ENCODE measurements around the gene RIN3.
A peak's percentile ranks its signal among the peaks of the same experiment; 100 is the strongest.

The RIN3 gene

GRCh38 chr14:92601757-92602417 lies 88.3 kb downstream of the RIN3 start:
- DNase-seq (ENCODE audit: low spot score) = no peak
- in situ Hi-C loops (cut with MboI; ENCODE audit: low pct_unique_long_range_greater_than_20kb, low sequenced_read_pairs, unreplicated experiment) = no loop called here
- TF ChIP-seq CTCF (IDR thresholded peaks at IDR 0.05; ENCODE audit: extremely low read depth, insufficient read depth, missing control alignments) = no peak

DNA sequence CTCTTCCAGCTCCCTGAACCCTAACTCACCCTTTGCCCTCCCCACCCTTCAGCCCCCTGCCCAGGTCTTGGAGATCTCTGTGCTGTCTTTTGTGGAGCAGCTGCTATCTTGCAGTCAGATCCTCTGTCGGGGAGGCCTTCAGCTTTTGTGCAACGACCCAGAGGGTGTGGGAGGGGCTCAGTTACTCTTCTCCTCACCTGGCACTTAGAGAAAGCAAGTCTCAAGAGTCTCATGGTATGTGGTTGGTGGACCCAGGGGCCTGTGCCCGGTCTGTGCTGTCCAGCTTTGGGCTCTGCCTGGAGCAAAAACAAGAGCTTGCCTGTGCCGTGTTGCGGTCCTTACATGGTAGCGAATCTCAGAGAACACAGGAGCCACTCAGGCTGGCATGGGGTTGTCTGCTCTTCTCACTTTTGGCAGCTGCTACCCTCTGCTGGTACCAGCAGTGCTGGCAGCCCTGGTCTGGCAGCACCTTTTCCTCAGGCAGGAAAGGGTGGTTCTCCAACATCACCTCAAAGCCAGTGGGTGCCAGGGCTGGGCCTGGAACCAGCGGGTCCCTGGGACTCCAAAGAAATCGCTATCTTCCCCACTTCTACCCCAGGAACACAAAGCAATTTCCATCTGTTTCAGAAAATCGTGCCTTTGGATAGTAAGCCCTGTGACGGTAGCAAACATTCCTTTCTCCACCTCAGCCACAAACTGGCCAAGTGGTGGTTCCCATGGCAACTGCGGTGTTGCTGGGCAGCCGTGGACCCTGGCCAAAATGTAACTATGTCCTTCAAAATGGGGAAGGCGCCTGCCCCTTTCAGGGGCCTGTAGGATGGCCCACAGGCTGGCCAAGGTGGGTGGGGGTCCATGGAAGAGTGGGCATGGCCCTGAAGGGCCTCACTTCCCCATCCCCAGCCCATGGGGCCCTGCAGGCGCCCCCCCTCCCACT lies 90.0 kb downstream of the RIN3 start:
- in situ Hi-C loops (cut with MboI; ENCODE audit: low pct_unique_long_range_greater_than_20kb, low sequenced_read_pairs, unreplicated experiment) = no loop called here
- DNase-seq (ENCODE audit: low spot score) = no peak
- peak; percentile 14 for TF ChIP-seq CTCF (IDR thresholded peaks at IDR 0.05; ENCODE audit: extremely low read depth, insufficient read depth, missing control alignments)

GRCh38 chr14:92605274-92605940 lies 91.8 kb downstream of the RIN3 start:
- TF ChIP-seq CTCF (IDR thresholded peaks at IDR 0.05; ENCODE audit: extremely low read depth, insufficient read depth, missing control alignments) = no peak
- DNase-seq (ENCODE audit: low spot score) = no peak
- in situ Hi-C loops (cut with MboI; ENCODE audit: low pct_unique_long_range_greater_than_20kb, low sequenced_read_pairs, unreplicated experiment) = no loop called here

- DNase-seq (ENCODE audit: low spot score) = no peak
- TF ChIP-seq CTCF (IDR thresholded peaks at IDR 0.05; ENCODE audit: extremely low read depth, insufficient read depth, missing control alignments) = no peak
- in situ Hi-C loops (cut with MboI; ENCODE audit: low pct_unique_long_range_greater_than_20kb, low sequenced_read_pairs, unreplicated experiment) = no loop called here
Observed at GRCh38 chr14:92607251-92607650, 93.7 kb downstream of the RIN3 start.

- in situ Hi-C loops (cut with MboI; ENCODE audit: low pct_unique_long_range_greater_than_20kb, low sequenced_read_pairs, unreplicated experiment) = no loop called here
- no peak for DNase-seq (ENCODE audit: low spot score)
Observed at GRCh38 chr14:92607702-92608429, 94.3 kb downstream of the RIN3 start.

More at GRCh38 chr14:92607702-92608429, 94.3 kb downstream of the RIN3 start:
- TF ChIP-seq CTCF (IDR thresholded peaks at IDR 0.05; ENCODE audit: extremely low read depth, insufficient read depth, missing control alignments) = no peak
